ENCODE measurements around the gene DOCK1. TPM values are rescaled to one million over a fixed set of nuclear protein-coding genes. Genes with fewer than 3 reads are reported as not detected.

DOCK1 gene
- polyA plus RNA-seq, 1 donor from 2014 or later: 2.7 TPM

DNA sequence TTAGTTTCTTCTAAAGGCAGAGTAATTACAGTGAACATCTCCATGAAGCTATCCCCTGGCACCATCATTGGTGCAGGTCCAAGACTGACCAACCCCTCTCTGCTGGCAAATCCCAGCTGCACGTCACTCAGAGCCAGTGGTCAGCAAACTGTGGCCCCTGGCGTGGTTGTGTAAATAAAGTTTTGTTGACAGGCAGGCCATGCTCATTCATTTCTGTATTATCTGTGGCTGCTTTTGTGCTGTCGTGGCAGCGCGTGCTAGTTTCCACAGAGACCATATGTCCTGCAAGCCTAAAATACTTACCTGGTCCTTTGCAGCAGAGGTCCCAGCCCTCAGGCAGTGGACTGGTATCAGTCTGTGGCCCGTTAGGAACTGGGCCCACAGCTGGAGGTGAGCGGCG, 526.3 kb downstream of the DOCK1 start:
- Histone ChIP-seq H2AFZ (ENCODE audit: low read depth, low read length) (no peak overlapping the region), H3K36me3 (ENCODE audit: insufficient read depth, low read length) (no peaks in the 10 kb centered on the region), H3K4me2 (ENCODE audit: low read length) (no peak overlapping the region), H3K9ac (ENCODE audit: low read length) (no peak overlapping the region), H3K27me3 (ENCODE audit: insufficient read depth, low read depth, low read length) (no peaks in the 10 kb centered on the region), H4K20me1 (ENCODE audit: insufficient read depth) (no peaks in the 10 kb centered on the region), H3K27ac (ENCODE audit: low read length) (no peak overlapping the region), H3K79me2 (replicated peaks; ENCODE audit: insufficient read depth, low read length) (no peaks in the 10 kb centered on the region), H3K9me3 (ENCODE audit: low read length) (no peaks in the 10 kb centered on the region), H3F3A (ENCODE audit: insufficient read depth, low read length, poor library complexity, severe bottlenecking) (no peaks in the 10 kb centered on the region), H3K9me2 (ENCODE audit: insufficient read depth, low read length) (no peaks in the 10 kb centered on the region), H3K4me3 (ENCODE audit: low read length) (no peak overlapping the region)
- no peak for TF ChIP-seq SMC3 (conservative IDR thresholded peaks at IDR 0.05; ENCODE audit: poor library complexity)
- no peak for TF ChIP-seq EP300 (conservative IDR thresholded peaks at IDR 0.05; ENCODE audit: poor library complexity, severe bottlenecking)
- no peak for TF ChIP-seq EZH2 (IDR thresholded peaks at IDR 0.05; ENCODE audit: borderline replicate concordance, insufficient read depth, low read length, poor library complexity, severe bottlenecking)
- TF ChIP-seq POLR2AphosphoS5 (IDR thresholded peaks at IDR 0.05): no peak
- TF ChIP-seq, protein P1, sequence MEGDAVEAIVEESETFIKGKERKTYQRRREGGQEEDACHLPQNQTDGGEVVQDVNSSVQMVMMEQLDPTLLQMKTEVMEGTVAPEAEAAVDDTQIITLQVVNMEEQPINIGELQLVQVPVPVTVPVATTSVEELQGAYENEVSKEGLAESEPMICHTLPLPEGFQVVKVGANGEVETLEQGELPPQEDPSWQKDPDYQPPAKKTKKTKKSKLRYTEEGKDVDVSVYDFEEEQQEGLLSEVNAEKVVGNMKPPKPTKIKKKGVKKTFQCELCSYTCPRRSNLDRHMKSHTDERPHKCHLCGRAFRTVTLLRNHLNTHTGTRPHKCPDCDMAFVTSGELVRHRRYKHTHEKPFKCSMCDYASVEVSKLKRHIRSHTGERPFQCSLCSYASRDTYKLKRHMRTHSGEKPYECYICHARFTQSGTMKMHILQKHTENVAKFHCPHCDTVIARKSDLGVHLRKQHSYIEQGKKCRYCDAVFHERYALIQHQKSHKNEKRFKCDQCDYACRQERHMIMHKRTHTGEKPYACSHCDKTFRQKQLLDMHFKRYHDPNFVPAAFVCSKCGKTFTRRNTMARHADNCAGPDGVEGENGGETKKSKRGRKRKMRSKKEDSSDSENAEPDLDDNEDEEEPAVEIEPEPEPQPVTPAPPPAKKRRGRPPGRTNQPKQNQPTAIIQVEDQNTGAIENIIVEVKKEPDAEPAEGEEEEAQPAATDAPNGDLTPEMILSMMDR (IDR thresholded peaks at IDR 0.05; ENCODE audit: poor library complexity, severe bottlenecking): no peak
- no peak for TF ChIP-seq RAD21 (conservative IDR thresholded peaks at IDR 0.05)
- no peak for TF ChIP-seq TAF1 (IDR thresholded peaks at IDR 0.05; ENCODE audit: low read depth)
- TF ChIP-seq, protein P2, sequence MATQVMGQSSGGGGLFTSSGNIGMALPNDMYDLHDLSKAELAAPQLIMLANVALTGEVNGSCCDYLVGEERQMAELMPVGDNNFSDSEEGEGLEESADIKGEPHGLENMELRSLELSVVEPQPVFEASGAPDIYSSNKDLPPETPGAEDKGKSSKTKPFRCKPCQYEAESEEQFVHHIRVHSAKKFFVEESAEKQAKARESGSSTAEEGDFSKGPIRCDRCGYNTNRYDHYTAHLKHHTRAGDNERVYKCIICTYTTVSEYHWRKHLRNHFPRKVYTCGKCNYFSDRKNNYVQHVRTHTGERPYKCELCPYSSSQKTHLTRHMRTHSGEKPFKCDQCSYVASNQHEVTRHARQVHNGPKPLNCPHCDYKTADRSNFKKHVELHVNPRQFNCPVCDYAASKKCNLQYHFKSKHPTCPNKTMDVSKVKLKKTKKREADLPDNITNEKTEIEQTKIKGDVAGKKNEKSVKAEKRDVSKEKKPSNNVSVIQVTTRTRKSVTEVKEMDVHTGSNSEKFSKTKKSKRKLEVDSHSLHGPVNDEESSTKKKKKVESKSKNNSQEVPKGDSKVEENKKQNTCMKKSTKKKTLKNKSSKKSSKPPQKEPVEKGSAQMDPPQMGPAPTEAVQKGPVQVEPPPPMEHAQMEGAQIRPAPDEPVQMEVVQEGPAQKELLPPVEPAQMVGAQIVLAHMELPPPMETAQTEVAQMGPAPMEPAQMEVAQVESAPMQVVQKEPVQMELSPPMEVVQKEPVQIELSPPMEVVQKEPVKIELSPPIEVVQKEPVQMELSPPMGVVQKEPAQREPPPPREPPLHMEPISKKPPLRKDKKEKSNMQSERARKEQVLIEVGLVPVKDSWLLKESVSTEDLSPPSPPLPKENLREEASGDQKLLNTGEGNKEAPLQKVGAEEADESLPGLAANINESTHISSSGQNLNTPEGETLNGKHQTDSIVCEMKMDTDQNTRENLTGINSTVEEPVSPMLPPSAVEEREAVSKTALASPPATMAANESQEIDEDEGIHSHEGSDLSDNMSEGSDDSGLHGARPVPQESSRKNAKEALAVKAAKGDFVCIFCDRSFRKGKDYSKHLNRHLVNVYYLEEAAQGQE (IDR thresholded peaks at IDR 0.05; ENCODE audit: borderline replicate concordance): no peak
- no peak for TF ChIP-seq MXI1 (conservative IDR thresholded peaks at IDR 0.05; ENCODE audit: poor library complexity, severe bottlenecking)

- no peaks in the 10 kb centered on the region for H3K9me2 ChIP-seq (ENCODE audit: insufficient read depth, low read length)
- H3K27me3 ChIP-seq (ENCODE audit: insufficient read depth, low read depth, low read length): no peaks in the 10 kb centered on the region
- no peaks in the 10 kb centered on the region for H4K20me1 ChIP-seq (ENCODE audit: insufficient read depth)
- no peaks in the 10 kb centered on the region for H3K79me2 ChIP-seq (replicated peaks; ENCODE audit: insufficient read depth, low read length)
- no peaks in the 10 kb centered on the region for H3F3A ChIP-seq (ENCODE audit: insufficient read depth, low read length, poor library complexity, severe bottlenecking)
- no peaks in the 10 kb centered on the region for H3K9me3 ChIP-seq (ENCODE audit: low read length)
- no peak overlapping the region for H3K4me2 ChIP-seq (ENCODE audit: low read length)
- TF ChIP-seq EZH2 (IDR thresholded peaks at IDR 0.05; ENCODE audit: borderline replicate concordance, insufficient read depth, low read length, poor library complexity, severe bottlenecking): no peak
- TF ChIP-seq, protein P1 (IDR thresholded peaks at IDR 0.05; ENCODE audit: poor library complexity, severe bottlenecking): no peak
- no peak for TF ChIP-seq MXI1 (conservative IDR thresholded peaks at IDR 0.05; ENCODE audit: poor library complexity, severe bottlenecking)
- no peak for TF ChIP-seq TAF1 (IDR thresholded peaks at IDR 0.05; ENCODE audit: low read depth)
- TF ChIP-seq POLR2AphosphoS5 (IDR thresholded peaks at IDR 0.05): no peak
- no peak for TF ChIP-seq SMC3 (conservative IDR thresholded peaks at IDR 0.05; ENCODE audit: poor library complexity)
- TF ChIP-seq EP300 (conservative IDR thresholded peaks at IDR 0.05; ENCODE audit: poor library complexity, severe bottlenecking): no peak
- H3K4me3 ChIP-seq (ENCODE audit: low read length): no peak overlapping the region
- H3K36me3 ChIP-seq (ENCODE audit: insufficient read depth, low read length): no peaks in the 10 kb centered on the region
- no peak overlapping the region for H2AFZ ChIP-seq (ENCODE audit: low read depth, low read length)
- no peak overlapping the region for H3K27ac ChIP-seq (ENCODE audit: low read length)
- no peak overlapping the region for H3K9ac ChIP-seq (ENCODE audit: low read length)
Measured at GRCh38 chr10:127434006-127434405, 528.8 kb downstream of the DOCK1 start.

Measured in neural cell (in vitro differentiated cells).